H9 (cell line): ENCODE measurements around the gene TEX55. TPM values are rescaled to one million over a fixed set of nuclear protein-coding genes. Genes with fewer than 3 reads are reported as not detected.

Experiments used
- DNase-seq: peaks from one replicate; pipeline ENCODE4 v3.0.0-alpha.2; 2017
- H2AFZ ChIP-seq: one replicate; pipeline ENCODE4 v1.6.1; 2013; ENCODE audit warnings: mild to moderate bottlenecking, low read length, control low read depth, moderate library complexity
- H2AK5ac ChIP-seq: 2 replicates; pipeline ENCODE4 v1.6.1; 2013; ENCODE audit warnings: low read length, control low read depth, mixed read lengths; ENCODE audit not compliant: insufficient read length
- H2BK120ac ChIP-seq: one replicate; pipeline ENCODE4 v1.6.1; 2013; ENCODE audit warnings: low read depth, mild to moderate bottlenecking, low read length, control low read depth, inconsistent platforms; ENCODE audit not compliant: poor library complexity, severe bottlenecking
- H2BK12ac ChIP-seq: 2 replicates; pipeline ENCODE4 v1.6.1; 2013; ENCODE audit warnings: low read length, control low read depth, mixed read lengths, low read depth; ENCODE audit not compliant: insufficient read length
- H2BK15ac ChIP-seq: 2 replicates; pipeline ENCODE4 v1.6.1; 2013; ENCODE audit warnings: low read depth, low read length, control low read depth
- H2BK20ac ChIP-seq: one replicate; pipeline ENCODE4 v1.6.1; 2013; ENCODE audit warnings: low read depth, mild to moderate bottlenecking, low read length, control low read depth, inconsistent platforms; ENCODE audit not compliant: poor library complexity, severe bottlenecking
- H2BK5ac ChIP-seq: 2 replicates; pipeline ENCODE4 v1.6.1; 2013; ENCODE audit warnings: low read length, control low read depth, mixed read lengths; ENCODE audit not compliant: insufficient read length
- H3K14ac ChIP-seq: 2 replicates; pipeline ENCODE4 v1.6.1; 2013; ENCODE audit warnings: low read length, control low read depth; ENCODE audit not compliant: insufficient read depth
- H3K18ac ChIP-seq: 2 replicates; pipeline ENCODE4 v1.6.1; 2013; ENCODE audit warnings: low read depth, mild to moderate bottlenecking, mixed read lengths, low read length, control low read depth; ENCODE audit not compliant: insufficient read length
- H3K23ac ChIP-seq: 2 replicates; pipeline ENCODE4 v1.6.1; 2013; ENCODE audit warnings: low read length, control low read depth, mixed read lengths, low read depth; ENCODE audit not compliant: insufficient read length
- H3K23me2 ChIP-seq: 2 replicates; pipeline ENCODE4 v1.6.1; 2013; ENCODE audit warnings: low read depth, mild to moderate bottlenecking, mixed read lengths, low read length, control low read depth; ENCODE audit not compliant: insufficient read length, poor library complexity, severe bottlenecking
- H3K27ac ChIP-seq: 2 replicates; pipeline ENCODE4 v1.5.1; 2013; ENCODE audit warnings: low read length, control low read depth, mixed read lengths, low read depth; ENCODE audit not compliant: insufficient read length
- H3K27me3 ChIP-seq: 2 replicates; pipeline ENCODE4 v1.6.1; 2013; ENCODE audit warnings: low read length, control low read depth, inconsistent platforms; ENCODE audit not compliant: insufficient read depth
- H3K4ac ChIP-seq: 2 replicates; pipeline ENCODE4 v1.6.1; 2013; ENCODE audit warnings: low read depth, mild to moderate bottlenecking, control low read depth, inconsistent platforms, low read length, moderate library complexity
- H3K4me1 ChIP-seq: 2 replicates; pipeline ENCODE4 v1.6.1; 2013; ENCODE audit warnings: low read length, control low read depth, inconsistent platforms; ENCODE audit not compliant: insufficient read depth
- H3K4me2 ChIP-seq: 2 replicates; pipeline ENCODE4 v1.6.1; 2013; ENCODE audit warnings: low read length, control low read depth, mixed read lengths; ENCODE audit not compliant: insufficient read length, insufficient read depth
- H3K56ac ChIP-seq: 2 replicates; pipeline ENCODE4 v1.6.1; 2013; ENCODE audit warnings: low read depth, mild to moderate bottlenecking, mixed read lengths, low read length, control low read depth; ENCODE audit not compliant: insufficient read length
- H3K79me1 ChIP-seq: 2 replicates; pipeline ENCODE4 v1.6.1; 2013; ENCODE audit warnings: low read depth, mild to moderate bottlenecking, moderate library complexity, low read length, control low read depth, inconsistent platforms; ENCODE audit not compliant: insufficient read depth, poor library complexity, severe bottlenecking
- H3K79me2 ChIP-seq: 2 replicates; pipeline ENCODE4 v1.6.1; 2013; ENCODE audit warnings: low read length, control low read depth, inconsistent platforms; ENCODE audit not compliant: insufficient read depth
- H3K9ac ChIP-seq: 2 replicates; pipeline ENCODE4 v1.6.1; 2013; ENCODE audit warnings: low read length, control low read depth, mixed read lengths; ENCODE audit not compliant: insufficient read length; ENCODE audit errors: extremely low read depth
- H3K9me3 ChIP-seq: one replicate; pipeline ENCODE4 v1.6.1; 2013; ENCODE audit warnings: low read depth, low read length, inconsistent platforms; ENCODE audit not compliant: control insufficient read depth
- H3T11ph ChIP-seq: one replicate; pipeline ENCODE4 v1.6.1; 2013; ENCODE audit warnings: mild to moderate bottlenecking, low read length, control low read depth, inconsistent platforms
- H4K20me1 ChIP-seq: one replicate; pipeline ENCODE4 v1.6.1; 2013; ENCODE audit not compliant: control insufficient read depth, insufficient read length, insufficient read depth
- H4K5ac ChIP-seq: 2 replicates; pipeline ENCODE4 v1.6.1; 2013; ENCODE audit warnings: low read depth, mild to moderate bottlenecking, mixed read lengths, low read length, control low read depth; ENCODE audit not compliant: insufficient read length
- H4K8ac ChIP-seq: replicated peaks from 2 replicates; pipeline ENCODE4 v1.6.1; 2013; ENCODE audit warnings: low read length, control low read depth, mixed read lengths, low read depth; ENCODE audit not compliant: insufficient read length
- H4K91ac ChIP-seq: 2 replicates; pipeline ENCODE4 v1.6.1; 2013; ENCODE audit warnings: low read depth, mild to moderate bottlenecking, moderate library complexity, mixed read lengths, low read length, control low read depth; ENCODE audit not compliant: insufficient read length
- H3K27ac Mint-ChIP-seq, 3 experiments: 2 replicates in 2 of 3; 3 replicates in 1 of 3; pipeline ENCODE4 v1.8.0; 2020 to 2021; ENCODE audit warnings: mixed read lengths in 3 of 3, mild to moderate bottlenecking in 1 of 3, moderate library complexity in 1 of 3
- H3K27me3 Mint-ChIP-seq: 2 replicates; pipeline ENCODE4 v1.8.0; 2021; ENCODE audit warnings: low read depth, mild to moderate bottlenecking, moderate library complexity, mixed read lengths
- H3K36me3 Mint-ChIP-seq, 3 experiments: 2 replicates in 2 of 3; 3 replicates in 1 of 3; pipeline ENCODE4 v1.8.0; 2020 to 2021; ENCODE audit warnings: low read depth in 3 of 3, mixed read lengths in 3 of 3; ENCODE audit not compliant: insufficient read depth in 1 of 3
- H3K4me1 Mint-ChIP-seq, 2 experiments: 2 replicates each; pipeline ENCODE4 v1.8.0; 2020; ENCODE audit warnings: mixed read lengths in 2 of 2
- H3K4me3 Mint-ChIP-seq, 2 experiments: 2 replicates in 1 of 2; 3 replicates in 1 of 2; pipeline ENCODE4 v1.8.0; 2020 to 2021; ENCODE audit warnings: mild to moderate bottlenecking in 2 of 2, mixed read lengths in 2 of 2, moderate library complexity in 1 of 2
- H3K9me3 Mint-ChIP-seq, 2 experiments: 2 replicates in 1 of 2; 3 replicates in 1 of 2; pipeline ENCODE4 v1.8.0; 2020; ENCODE audit warnings: mild to moderate bottlenecking in 2 of 2, mixed read lengths in 2 of 2, moderate library complexity in 1 of 2
- total RNA-seq: library from RNA; stranded (reverse); gene quantifications from 2 replicates; pipeline ENCODE4 v1.2.1, GENCODE V29; 2021
- TF ChIP-seq, protein P1 (sequence below): fragments of 200-600 bp; sonication (generic); conservative IDR thresholded peaks from 3 replicates; pipeline ENCODE4 v1.8.0; 2021; ENCODE audit warnings: antibody characterized with exemption, mild to moderate bottlenecking

TEX55 gene
- total RNA-seq, 1 experiment from 2014 or later, result not detected

DNA sequence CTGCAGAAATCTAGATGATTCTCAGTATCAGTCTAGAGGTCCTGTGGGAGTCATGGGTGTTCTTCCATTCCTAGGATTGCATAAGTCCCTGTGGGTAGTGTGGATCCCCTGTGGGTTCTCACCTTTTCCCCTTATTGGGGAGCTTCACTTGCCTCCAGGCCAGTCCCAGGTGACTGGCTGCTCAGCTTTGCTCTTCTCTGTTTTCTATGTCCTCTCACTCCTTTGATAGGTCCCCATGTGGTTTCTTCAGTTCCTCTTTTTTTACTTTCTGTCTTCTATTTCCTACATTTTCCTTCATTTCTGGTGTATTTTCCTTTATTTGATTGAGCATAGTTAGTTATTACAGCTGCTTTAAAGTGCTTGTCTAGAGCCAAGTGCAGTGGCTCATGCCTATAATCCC lies 10.9 kb downstream of the TEX55 start:
- H4K8ac ChIP-seq, result no peak overlapping the region
- H2BK120ac ChIP-seq, result no peak overlapping the region
- no peak overlapping the region for H3T11ph ChIP-seq
- no peak overlapping the region for H4K5ac ChIP-seq
- no peak overlapping the region for H3K56ac ChIP-seq
- H2BK5ac ChIP-seq, result no peak overlapping the region
- H3K23me2 ChIP-seq, result no peaks in the 10 kb centered on the region
- H3K18ac ChIP-seq, result no peak overlapping the region
- H3K27ac ChIP-seq, result no peak overlapping the region
- H3K9me3 ChIP-seq, result no peaks in the 10 kb centered on the region
- H3K36me3 Mint-ChIP-seq, result peaks cover 3 to 18% (median 9%) of the 10 kb centered on the region in 3 experiments; a peak in 6 of 7 replicates
- no peak overlapping the region for H3K4ac ChIP-seq
- H3K9ac ChIP-seq, result no peak overlapping the region
- no peaks in the 10 kb centered on the region for H3K79me2 ChIP-seq
- H2BK20ac ChIP-seq, result no peak overlapping the region
- no peak overlapping the region for H2BK15ac ChIP-seq
- no peak overlapping the region for H3K23ac ChIP-seq
- H3K4me1 ChIP-seq, result no peaks in the 10 kb centered on the region
- no peak overlapping the region for H3K14ac ChIP-seq
- H2BK12ac ChIP-seq, result no peak overlapping the region
- H2AFZ ChIP-seq, result no peak overlapping the region
- TF ChIP-seq, protein P1, sequence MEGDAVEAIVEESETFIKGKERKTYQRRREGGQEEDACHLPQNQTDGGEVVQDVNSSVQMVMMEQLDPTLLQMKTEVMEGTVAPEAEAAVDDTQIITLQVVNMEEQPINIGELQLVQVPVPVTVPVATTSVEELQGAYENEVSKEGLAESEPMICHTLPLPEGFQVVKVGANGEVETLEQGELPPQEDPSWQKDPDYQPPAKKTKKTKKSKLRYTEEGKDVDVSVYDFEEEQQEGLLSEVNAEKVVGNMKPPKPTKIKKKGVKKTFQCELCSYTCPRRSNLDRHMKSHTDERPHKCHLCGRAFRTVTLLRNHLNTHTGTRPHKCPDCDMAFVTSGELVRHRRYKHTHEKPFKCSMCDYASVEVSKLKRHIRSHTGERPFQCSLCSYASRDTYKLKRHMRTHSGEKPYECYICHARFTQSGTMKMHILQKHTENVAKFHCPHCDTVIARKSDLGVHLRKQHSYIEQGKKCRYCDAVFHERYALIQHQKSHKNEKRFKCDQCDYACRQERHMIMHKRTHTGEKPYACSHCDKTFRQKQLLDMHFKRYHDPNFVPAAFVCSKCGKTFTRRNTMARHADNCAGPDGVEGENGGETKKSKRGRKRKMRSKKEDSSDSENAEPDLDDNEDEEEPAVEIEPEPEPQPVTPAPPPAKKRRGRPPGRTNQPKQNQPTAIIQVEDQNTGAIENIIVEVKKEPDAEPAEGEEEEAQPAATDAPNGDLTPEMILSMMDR, result no peak
- H3K79me1 ChIP-seq, result no peaks in the 10 kb centered on the region
- no peak overlapping the region for H3K4me3 Mint-ChIP-seq
- peaks cover 22 to 29% of the 10 kb centered on the region in 2 experiments; a peak in 3 of 5 replicates for H3K9me3 Mint-ChIP-seq
- H3K4me1 Mint-ChIP-seq, result no peaks in the 10 kb centered on the region
- no peak overlapping the region for H2AK5ac ChIP-seq
- no peaks in the 10 kb centered on the region for H4K20me1 ChIP-seq
- DNase-seq, result no peak
- no peaks in the 10 kb centered on the region for H3K27me3 ChIP-seq
- H4K91ac ChIP-seq, result no peak overlapping the region
- no peak overlapping the region for H3K4me2 ChIP-seq
- H3K27me3 Mint-ChIP-seq, result no peaks in the 10 kb centered on the region; the same call in 1 of the 2 replicates
- no peak overlapping the region for H3K27ac Mint-ChIP-seq
